Measurements from ENCODE around the gene LZTFL1. TPM values are rescaled to one million over a fixed set of nuclear protein-coding genes. Genes with fewer than 3 reads are reported as not detected.

LZTFL1 gene
- total RNA-seq, 1 experiment from 2014 or later, result 9.1 TPM

DNA sequence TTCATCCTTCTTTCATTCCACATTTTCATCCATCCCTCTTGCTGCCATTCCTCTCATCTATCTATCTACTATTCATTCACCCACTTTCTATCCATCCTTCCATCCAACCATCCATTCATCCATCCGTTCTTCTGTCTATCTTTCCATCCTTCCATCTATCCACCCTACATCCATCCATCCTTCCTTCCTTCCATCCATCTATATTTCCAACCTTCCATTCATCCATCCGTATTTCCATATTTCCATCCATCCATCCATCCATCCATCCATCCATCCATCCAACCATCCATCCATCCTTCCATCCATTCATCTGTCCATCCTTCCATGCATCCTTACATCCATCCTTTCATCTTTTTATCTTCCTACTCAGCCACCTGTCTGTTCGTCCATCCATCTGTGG is 59.5 kb downstream of the LZTFL1 start:
- Mint-ChIP-seq H3K4me3 (no peak overlapping the region), H3K27ac (no peak overlapping the region), H3K4me1 (peaks cover 11% of the 10 kb centered on the region), H3K9me3 (peaks cover 14% of the 10 kb centered on the region), H3K36me3 (no peaks in the 10 kb centered on the region; the same call in 1 of the 2 replicates), H3K27me3 (ENCODE audit: low read depth) (peaks cover 4% of the 10 kb centered on the region; the same call in 1 of the 2 replicates)
- ATAC-seq, result no peak
- DNase-seq (ENCODE audit: low spot score), result no peak
- ChIA-PET POLR2A (no interaction called here), CTCF (interaction anchor here (1.2 kb wide), 1 partner anchor 122 kb away, joined by 3 read pairs; no protein-coding TSS in a partner anchor)
- no peak for TF ChIP-seq NFYB (CRISPR knock-in tag; conservative IDR thresholded peaks at IDR 0.05; ENCODE audit: low read depth)
- TF ChIP-seq SMAD3 (CRISPR knock-in tag; IDR thresholded peaks at IDR 0.05; ENCODE audit: borderline replicate concordance), result no peak
- no peak for TF ChIP-seq ZNF416 (CRISPR knock-in tag; IDR thresholded peaks at IDR 0.05)
- TF ChIP-seq GABPB1 (CRISPR knock-in tag; IDR thresholded peaks at IDR 0.05), result no peak
- TF ChIP-seq, protein P1, sequence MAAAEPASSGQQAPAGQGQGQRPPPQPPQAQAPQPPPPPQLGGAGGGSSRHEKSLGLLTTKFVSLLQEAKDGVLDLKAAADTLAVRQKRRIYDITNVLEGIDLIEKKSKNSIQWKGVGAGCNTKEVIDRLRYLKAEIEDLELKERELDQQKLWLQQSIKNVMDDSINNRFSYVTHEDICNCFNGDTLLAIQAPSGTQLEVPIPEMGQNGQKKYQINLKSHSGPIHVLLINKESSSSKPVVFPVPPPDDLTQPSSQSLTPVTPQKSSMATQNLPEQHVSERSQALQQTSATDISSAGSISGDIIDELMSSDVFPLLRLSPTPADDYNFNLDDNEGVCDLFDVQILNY (CRISPR knock-in tag; IDR thresholded peaks at IDR 0.05), result no peak
- TF ChIP-seq GRHL2 (CRISPR knock-in tag; IDR thresholded peaks at IDR 0.05; ENCODE audit: insufficient replicate concordance, severe bottlenecking), result no peak
- TF ChIP-seq, protein P2, sequence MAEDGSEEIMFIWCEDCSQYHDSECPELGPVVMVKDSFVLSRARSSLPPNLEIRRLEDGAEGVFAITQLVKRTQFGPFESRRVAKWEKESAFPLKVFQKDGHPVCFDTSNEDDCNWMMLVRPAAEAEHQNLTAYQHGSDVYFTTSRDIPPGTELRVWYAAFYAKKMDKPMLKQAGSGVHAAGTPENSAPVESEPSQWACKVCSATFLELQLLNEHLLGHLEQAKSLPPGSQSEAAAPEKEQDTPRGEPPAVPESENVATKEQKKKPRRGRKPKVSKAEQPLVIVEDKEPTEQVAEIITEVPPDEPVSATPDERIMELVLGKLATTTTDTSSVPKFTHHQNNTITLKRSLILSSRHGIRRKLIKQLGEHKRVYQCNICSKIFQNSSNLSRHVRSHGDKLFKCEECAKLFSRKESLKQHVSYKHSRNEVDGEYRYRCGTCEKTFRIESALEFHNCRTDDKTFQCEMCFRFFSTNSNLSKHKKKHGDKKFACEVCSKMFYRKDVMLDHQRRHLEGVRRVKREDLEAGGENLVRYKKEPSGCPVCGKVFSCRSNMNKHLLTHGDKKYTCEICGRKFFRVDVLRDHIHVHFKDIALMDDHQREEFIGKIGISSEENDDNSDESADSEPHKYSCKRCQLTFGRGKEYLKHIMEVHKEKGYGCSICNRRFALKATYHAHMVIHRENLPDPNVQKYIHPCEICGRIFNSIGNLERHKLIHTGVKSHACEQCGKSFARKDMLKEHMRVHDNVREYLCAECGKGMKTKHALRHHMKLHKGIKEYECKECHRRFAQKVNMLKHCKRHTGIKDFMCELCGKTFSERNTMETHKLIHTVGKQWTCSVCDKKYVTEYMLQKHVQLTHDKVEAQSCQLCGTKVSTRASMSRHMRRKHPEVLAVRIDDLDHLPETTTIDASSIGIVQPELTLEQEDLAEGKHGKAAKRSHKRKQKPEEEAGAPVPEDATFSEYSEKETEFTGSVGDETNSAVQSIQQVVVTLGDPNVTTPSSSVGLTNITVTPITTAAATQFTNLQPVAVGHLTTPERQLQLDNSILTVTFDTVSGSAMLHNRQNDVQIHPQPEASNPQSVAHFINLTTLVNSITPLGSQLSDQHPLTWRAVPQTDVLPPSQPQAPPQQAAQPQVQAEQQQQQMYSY (CRISPR knock-in tag; IDR thresholded peaks at IDR 0.05), result no peak

GRCh38 chr3:45781841-45782240 is 60.1 kb downstream of the LZTFL1 start:
- ATAC-seq (no peak), DNase-seq (ENCODE audit: low spot score) (no peak)
- TF ChIP-seq ATF2 (CRISPR knock-in tag; IDR thresholded peaks at IDR 0.05; ENCODE audit: borderline replicate concordance, low read depth), result no peak
- TF ChIP-seq ZNF138 (CRISPR knock-in tag; conservative IDR thresholded peaks at IDR 0.05), result no peak
- no peak for TF ChIP-seq CREM (CRISPR knock-in tag; IDR thresholded peaks at IDR 0.05)
- TF ChIP-seq ZNF121 (CRISPR knock-in tag; IDR thresholded peaks at IDR 0.05), result no peak
- TF ChIP-seq USF2 (CRISPR knock-in tag; IDR thresholded peaks at IDR 0.05), result no peak
- TF ChIP-seq, protein P3, sequence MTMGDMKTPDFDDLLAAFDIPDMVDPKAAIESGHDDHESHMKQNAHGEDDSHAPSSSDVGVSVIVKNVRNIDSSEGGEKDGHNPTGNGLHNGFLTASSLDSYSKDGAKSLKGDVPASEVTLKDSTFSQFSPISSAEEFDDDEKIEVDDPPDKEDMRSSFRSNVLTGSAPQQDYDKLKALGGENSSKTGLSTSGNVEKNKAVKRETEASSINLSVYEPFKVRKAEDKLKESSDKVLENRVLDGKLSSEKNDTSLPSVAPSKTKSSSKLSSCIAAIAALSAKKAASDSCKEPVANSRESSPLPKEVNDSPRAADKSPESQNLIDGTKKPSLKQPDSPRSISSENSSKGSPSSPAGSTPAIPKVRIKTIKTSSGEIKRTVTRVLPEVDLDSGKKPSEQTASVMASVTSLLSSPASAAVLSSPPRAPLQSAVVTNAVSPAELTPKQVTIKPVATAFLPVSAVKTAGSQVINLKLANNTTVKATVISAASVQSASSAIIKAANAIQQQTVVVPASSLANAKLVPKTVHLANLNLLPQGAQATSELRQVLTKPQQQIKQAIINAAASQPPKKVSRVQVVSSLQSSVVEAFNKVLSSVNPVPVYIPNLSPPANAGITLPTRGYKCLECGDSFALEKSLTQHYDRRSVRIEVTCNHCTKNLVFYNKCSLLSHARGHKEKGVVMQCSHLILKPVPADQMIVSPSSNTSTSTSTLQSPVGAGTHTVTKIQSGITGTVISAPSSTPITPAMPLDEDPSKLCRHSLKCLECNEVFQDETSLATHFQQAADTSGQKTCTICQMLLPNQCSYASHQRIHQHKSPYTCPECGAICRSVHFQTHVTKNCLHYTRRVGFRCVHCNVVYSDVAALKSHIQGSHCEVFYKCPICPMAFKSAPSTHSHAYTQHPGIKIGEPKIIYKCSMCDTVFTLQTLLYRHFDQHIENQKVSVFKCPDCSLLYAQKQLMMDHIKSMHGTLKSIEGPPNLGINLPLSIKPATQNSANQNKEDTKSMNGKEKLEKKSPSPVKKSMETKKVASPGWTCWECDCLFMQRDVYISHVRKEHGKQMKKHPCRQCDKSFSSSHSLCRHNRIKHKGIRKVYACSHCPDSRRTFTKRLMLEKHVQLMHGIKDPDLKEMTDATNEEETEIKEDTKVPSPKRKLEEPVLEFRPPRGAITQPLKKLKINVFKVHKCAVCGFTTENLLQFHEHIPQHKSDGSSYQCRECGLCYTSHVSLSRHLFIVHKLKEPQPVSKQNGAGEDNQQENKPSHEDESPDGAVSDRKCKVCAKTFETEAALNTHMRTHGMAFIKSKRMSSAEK (CRISPR knock-in tag; IDR thresholded peaks at IDR 0.05; ENCODE audit: borderline replicate concordance), result no peak
- TF ChIP-seq GTF2I (CRISPR knock-in tag; conservative IDR thresholded peaks at IDR 0.05), result no peak
- no peak overlapping the region for H3K4me3 Mint-ChIP-seq
- ChIA-PET POLR2A (no interaction called here), CTCF (interaction anchor here (1.0 to 1.2 kb wide), 2 partner anchors 21 to 122 kb away, joined by 3 to 4 read pairs; no protein-coding TSS in a partner anchor)
- peaks cover 4% of the 10 kb centered on the region; the same call in 1 of the 2 replicates for H3K27me3 Mint-ChIP-seq (ENCODE audit: low read depth)
- H3K36me3 Mint-ChIP-seq, result no peaks in the 10 kb centered on the region; the same call in 1 of the 2 replicates
- H3K27ac Mint-ChIP-seq, result no peak overlapping the region
- peaks cover 11% of the 10 kb centered on the region for H3K4me1 Mint-ChIP-seq
- peaks cover 14% of the 10 kb centered on the region for H3K9me3 Mint-ChIP-seq

All from WTC11 (cell line).